HG03354 (cell line): ENCODE measurements around the gene LRRC8B.

Experiments used
- ATAC-seq: cut with Tn5 transposase; IDR thresholded peaks from one replicate; pipeline ENCODE4 v1.9.1; 2021; ENCODE audit warnings: mild to moderate bottlenecking; ENCODE audit not compliant: unreplicated experiment, poor library complexity, severe bottlenecking

Gene LRRC8B

GRCh38 chr1:89546082-89546889 is 21.7 kb downstream of the LRRC8B start:
- ATAC-seq, result no peak

- no peak for ATAC-seq
Measured at GRCh38 chr1:89546934-89547562, 22.4 kb downstream of the LRRC8B start.

DNA sequence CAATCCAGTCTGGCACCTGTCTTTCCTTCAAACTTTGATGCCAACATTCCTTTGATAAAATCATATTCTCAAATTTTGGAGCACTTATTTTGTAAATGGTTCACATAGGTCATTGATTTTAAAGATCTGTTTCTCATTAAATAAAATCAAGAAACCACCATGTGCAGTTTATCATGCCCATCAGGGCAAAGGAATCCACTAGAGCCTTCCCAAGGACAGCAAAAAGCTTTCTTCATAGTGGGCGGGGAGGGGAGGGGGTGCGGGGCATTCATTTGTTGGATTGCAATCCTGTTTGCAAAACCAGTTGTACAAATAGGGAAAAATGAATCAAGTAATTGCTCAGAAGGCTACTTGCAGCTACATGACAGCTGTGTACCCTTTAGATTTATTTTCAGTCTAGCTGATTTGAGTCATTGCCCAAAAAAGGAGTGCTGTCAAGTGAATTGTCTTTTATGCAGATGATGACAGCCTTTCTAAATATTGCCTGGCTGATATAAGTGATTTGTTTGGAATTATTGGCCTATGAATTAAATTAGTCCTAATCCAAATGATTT is 23.0 kb downstream of the LRRC8B start:
- no peak for ATAC-seq

DNA sequence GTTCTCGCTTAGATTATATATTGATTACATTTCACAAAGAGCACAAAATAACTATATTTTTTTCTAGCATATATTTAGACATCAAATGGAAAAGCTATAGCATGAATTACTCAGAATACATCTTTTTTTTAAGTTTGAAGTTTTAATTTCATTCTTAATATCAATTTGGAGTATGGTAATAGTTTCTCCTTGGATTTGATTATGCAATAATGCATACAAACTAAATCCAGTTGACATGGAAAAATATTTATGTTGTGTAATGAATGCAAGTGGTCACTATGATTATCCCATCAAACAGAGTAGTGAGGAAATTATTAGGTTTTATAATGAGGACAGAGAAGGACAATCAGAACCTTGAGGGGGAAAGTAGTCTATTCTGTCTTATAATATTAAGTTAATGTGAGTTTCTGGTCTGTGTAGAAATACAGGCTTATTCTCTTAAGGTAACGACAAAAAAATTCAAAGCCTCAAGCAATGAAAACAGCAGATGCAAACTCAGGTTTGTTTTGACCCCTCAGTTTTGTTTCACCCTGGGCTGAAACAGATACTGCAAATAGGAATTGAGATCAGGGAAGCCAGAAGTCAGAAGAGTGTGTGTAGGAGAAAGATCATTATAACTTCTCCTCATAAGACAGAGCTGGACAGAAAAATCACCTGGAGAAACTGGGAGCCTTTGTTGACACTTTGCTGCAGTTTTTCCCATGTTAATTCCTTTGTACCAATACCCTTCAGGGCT is 23.7 kb downstream of the LRRC8B start:
- peak; percentile 40 for ATAC-seq

DNA sequence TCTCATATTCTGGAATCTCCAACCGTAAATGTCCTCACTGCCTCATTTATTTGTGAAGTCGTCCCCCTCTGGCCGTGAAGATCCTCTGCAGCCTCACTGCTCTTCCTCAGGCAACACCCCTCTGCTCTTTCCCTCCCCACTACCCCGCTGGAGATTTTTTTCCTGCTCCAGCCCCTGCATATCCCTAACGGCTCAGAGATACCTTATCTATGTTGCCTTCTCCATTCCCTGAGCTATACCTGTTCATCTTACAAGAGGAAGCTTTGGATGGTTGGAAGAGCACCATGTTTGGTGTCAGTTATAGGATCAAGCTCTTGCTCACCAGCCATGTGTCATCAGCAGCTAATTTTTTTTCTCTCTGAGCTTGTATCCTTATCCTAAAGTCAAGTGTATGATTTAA is 26.4 kb downstream of the LRRC8B start:
- ATAC-seq, result no peak

DNA sequence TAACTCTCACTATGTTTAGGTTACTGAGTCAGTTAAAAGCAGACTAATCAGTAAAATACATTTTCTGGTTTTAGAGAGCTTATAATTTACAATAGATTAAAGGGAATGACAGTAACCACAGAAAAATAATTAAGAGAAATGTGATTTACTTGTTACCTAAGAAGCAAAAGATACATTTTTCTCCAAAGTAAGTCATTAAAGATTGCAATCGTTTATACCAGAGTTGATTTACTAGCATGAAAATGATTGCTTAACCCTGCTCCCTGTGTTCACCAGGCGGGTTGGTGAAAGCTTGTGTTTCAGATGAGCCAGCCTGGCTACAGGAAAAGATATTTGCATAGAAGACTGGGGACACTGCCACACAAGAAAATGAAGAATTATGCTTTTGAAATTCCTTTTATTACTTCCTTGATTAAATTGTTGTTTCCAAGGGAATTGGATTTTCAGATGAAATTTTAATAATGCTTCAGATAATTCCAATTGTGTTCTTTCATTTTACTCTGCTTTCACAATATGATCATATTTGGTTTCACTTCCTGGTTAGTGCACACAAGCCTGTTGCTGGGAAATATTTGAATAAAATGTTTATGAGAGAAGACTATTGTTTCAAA is 27.9 kb downstream of the LRRC8B start:
- ATAC-seq, result peak; percentile 82

GRCh38 chr1:89553157-89553556 is 28.5 kb downstream of the LRRC8B start:
- ATAC-seq, result no peak

DNA sequence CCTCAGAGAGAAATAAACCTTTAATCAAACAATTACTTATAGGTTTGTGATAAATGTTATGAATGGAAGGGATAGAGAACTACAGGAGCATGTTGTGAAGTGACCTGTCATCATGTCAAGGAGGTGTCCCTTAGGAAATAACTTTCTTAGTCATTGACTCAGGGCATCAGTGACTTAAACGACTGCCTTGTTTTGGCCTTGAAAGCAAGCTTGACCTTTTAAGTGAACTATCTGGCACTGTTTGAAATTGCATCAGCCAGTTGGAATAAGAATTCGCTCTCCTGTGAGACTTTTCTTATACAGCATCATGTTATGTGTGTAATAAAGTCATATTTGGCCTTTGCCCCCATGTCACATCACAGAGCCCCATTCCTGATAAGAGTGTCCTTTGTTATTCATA is 30.9 kb downstream of the LRRC8B start:
- no peak for ATAC-seq

- no peak for ATAC-seq
Measured at GRCh38 chr1:89556726-89557444, 32.3 kb downstream of the LRRC8B start.

- ATAC-seq, result no peak
Measured at GRCh38 chr1:89557445-89557825, 32.8 kb downstream of the LRRC8B start.

- no peak for ATAC-seq
Measured at GRCh38 chr1:89557956-89558355, 33.3 kb downstream of the LRRC8B start.

- ATAC-seq, result no peak
Measured at GRCh38 chr1:89563957-89564604, 39.5 kb downstream of the LRRC8B start.

- ATAC-seq, result no peak
Measured at GRCh38 chr1:89565521-89565920, 40.9 kb downstream of the LRRC8B start.

- no peak for ATAC-seq
Measured at GRCh38 chr1:89566761-89567174, 42.1 kb downstream of the LRRC8B start.

DNA sequence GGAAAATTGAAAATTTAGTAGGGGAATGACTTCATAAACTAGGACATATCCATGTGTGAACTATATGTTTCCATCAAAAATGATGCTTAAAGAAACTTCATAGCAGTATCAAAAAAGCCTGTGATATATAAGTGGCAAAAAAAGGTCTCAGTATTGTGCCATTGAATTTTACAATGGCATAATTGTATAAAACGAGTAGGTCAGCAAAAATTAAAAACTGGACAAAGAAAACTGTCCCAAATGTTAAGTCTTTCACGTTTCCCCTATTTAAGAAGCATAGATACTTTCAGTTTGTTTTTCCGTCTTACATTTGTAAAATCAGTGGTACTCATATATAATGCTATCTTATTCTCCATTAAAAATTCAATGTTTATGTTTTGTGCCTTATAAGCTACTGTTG is 43.2 kb downstream of the LRRC8B start:
- ATAC-seq, result no peak

DNA sequence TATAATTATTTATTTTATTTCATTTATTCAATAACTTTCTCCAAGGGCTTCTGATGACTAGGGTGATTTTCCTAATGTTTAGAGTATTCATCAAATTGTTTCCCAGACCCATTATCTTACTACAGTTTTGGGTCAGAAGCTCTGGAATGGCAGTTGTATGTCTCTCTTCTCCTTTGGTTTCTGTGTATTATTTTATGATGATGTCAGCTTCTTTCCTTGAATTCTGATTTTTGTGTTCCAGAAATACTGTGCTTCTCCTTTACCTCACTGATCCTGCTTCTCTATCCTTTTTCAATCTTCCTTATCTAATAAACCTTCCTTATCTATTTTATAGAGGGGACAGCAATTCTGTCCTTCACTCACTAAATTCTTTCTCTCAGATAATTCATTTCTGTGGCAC is 48.8 kb downstream of the LRRC8B start:
- no peak for ATAC-seq

GRCh38 chr1:89574621-89575020 is 50.0 kb downstream of the LRRC8B start:
- no peak for ATAC-seq

GRCh38 chr1:89575207-89575606 is 50.6 kb downstream of the LRRC8B start:
- no peak for ATAC-seq

DNA sequence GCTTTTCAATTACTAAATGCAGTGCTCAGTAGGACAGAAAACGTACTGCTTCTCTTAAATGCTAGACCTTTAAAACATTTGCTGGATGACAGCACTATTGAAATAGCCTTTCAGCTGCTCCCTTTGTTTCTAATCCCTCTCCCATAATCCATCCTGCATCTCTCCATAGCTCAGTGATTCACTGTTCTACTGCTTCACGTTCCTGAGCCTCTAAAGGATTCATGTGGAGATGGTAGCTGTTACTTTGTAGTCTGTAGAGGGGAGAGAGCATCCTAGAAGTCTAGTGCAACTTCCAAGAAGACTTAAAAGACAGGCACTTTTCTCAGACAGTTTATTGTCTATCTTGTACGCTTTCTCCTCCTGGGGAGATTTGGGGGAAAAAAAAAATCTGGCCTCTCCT is 51.4 kb downstream of the LRRC8B start:
- no peak for ATAC-seq
